CD4-positive, CD25-positive, alpha-beta regulatory T cell (primary cell): ENCODE measurements around the gene ZNF408. TPM values are rescaled to one million over a fixed set of nuclear protein-coding genes. Genes with fewer than 3 reads are reported as not detected.
A peak's percentile ranks its signal among the peaks of the same experiment; 100 is the strongest.

Experiments used
- ATAC-seq, 2 donors: fragments of 150-1000 bp; cut with Tn5 transposase; one replicate each; pipeline ENCODE4 v1.10.0; 2021; ENCODE audit warnings: low read depth in 2 of 2, moderate number of reproducible peaks in 2 of 2, moderate library complexity in 1 of 2
- DNase-seq, 3 donors: peaks; one replicate each; pipeline versions ENCODE4 v3.0.0 to v3.0.0-alpha.2; 2012 to 2022; ENCODE audit warnings: mixed read lengths in 1 of 3
- H3K27ac ChIP-seq: one replicate; pipeline ENCODE4 v1.7.0; 2013; ENCODE audit warnings: mild to moderate bottlenecking, low read length; ENCODE audit not compliant: insufficient read depth, poor library complexity, severe bottlenecking
- H3K27me3 ChIP-seq: one replicate; pipeline ENCODE4 v1.7.0; 2013; ENCODE audit warnings: low read length; ENCODE audit not compliant: control insufficient read depth, insufficient read depth
- H3K36me3 ChIP-seq: one replicate; pipeline ENCODE4 v1.7.0; 2013; ENCODE audit warnings: mild to moderate bottlenecking, low read length, moderate library complexity; ENCODE audit not compliant: control insufficient read depth, insufficient read depth
- H3K4me1 ChIP-seq: 2 replicates; pipeline ENCODE4 v1.7.0; 2013; ENCODE audit warnings: mild to moderate bottlenecking, low read length; ENCODE audit not compliant: insufficient read depth, control insufficient read depth, poor library complexity, severe bottlenecking
- H3K4me3 ChIP-seq: one replicate; pipeline ENCODE4 v1.7.0; 2013; ENCODE audit warnings: low read depth, mild to moderate bottlenecking, low read length, moderate library complexity
- H3K9me3 ChIP-seq, 2 experiments: 1 replicate in 1 of 2; 2 replicates in 1 of 2; pipeline ENCODE4 v1.7.0; 2013; ENCODE audit warnings: low read length in 2 of 2, mild to moderate bottlenecking in 1 of 2, moderate library complexity in 1 of 2; ENCODE audit not compliant: control insufficient read depth in 2 of 2
- H3K27ac Mint-ChIP-seq, 3 donors: one replicate each; pipeline ENCODE4 v1.8.0; 2020 to 2022; ENCODE audit warnings: mild to moderate bottlenecking in 3 of 3, mixed read lengths in 3 of 3, moderate library complexity in 2 of 3
- H3K27me3 Mint-ChIP-seq: one replicate; pipeline ENCODE4 v1.8.0; 2022; ENCODE audit warnings: mild to moderate bottlenecking, mixed read lengths
- H3K36me3 Mint-ChIP-seq: one replicate; pipeline ENCODE4 v1.8.0; 2020; ENCODE audit warnings: mixed read lengths
- H3K4me1 Mint-ChIP-seq, 4 donors: one replicate each; pipeline ENCODE4 v1.8.0; 2020 to 2022; ENCODE audit warnings: mixed read lengths in 4 of 4, mild to moderate bottlenecking in 1 of 4
- H3K4me3 Mint-ChIP-seq, 4 donors: one replicate each; pipeline ENCODE4 v1.8.0; 2020 to 2022; ENCODE audit warnings: mild to moderate bottlenecking in 4 of 4, mixed read lengths in 4 of 4, moderate library complexity in 3 of 4
- H3K9me3 Mint-ChIP-seq, 7 donors: one replicate each; pipeline ENCODE4 v1.8.0; 2020 to 2022; ENCODE audit warnings: mixed read lengths in 7 of 7, mild to moderate bottlenecking in 3 of 7, moderate library complexity in 2 of 7
- polyA plus RNA-seq, 4 donors: library from polyadenylated mRNA; unstranded; fragments of 300-500 nt; fragmentation: Illumina TruSeq; gene quantifications; one replicate each; pipeline ENCODE4 v1.2.3, GENCODE V29; 2021
- total RNA-seq: library from RNA; stranded (reverse); gene quantifications from one replicate; pipeline ENCODE4 v1.2.3, GENCODE V29; 2022

ZNF408 gene
- total and polyA plus RNA-seq, 5 donors from 2014 or later = 6.3 to 12.9 (median 8.4) TPM

- H3K36me3 Mint-ChIP-seq = peaks cover 49% of the 10 kb centered on the region
- H3K27ac Mint-ChIP-seq = peak overlapping the region in 1 of 3 donors; percentile 39
- Histone ChIP-seq H3K36me3 (peaks cover 56% of the 10 kb centered on the region), H3K9me3 (no peaks in the 10 kb centered on the region), H3K27me3 (no peaks in the 10 kb centered on the region), H3K4me3 (no peak overlapping the region), H3K4me1 (no peaks in the 10 kb centered on the region), H3K27ac (no peak overlapping the region)
- no peaks in the 10 kb centered on the region for H3K9me3 Mint-ChIP-seq
- H3K4me1 Mint-ChIP-seq = no peaks in the 10 kb centered on the region
- ATAC-seq = no peak
- no peaks in the 10 kb centered on the region for H3K27me3 Mint-ChIP-seq
- DNase-seq = no peak
- H3K4me3 Mint-ChIP-seq = no peak overlapping the region
These were observed 43.0 kb downstream of the ZNF408 start for GRCh38 chr11:46743693-46744339.

- H3K36me3 ChIP-seq = peaks cover 66% of the 10 kb centered on the region
- no peak for ATAC-seq
These were observed 44.5 kb downstream of the ZNF408 start for GRCh38 chr11:46745328-46745727.

GRCh38 chr11:46745995-46746394, 45.2 kb downstream of the ZNF408 start:
- H3K4me1 Mint-ChIP-seq = no peaks in the 10 kb centered on the region
- H3K36me3 Mint-ChIP-seq = peaks cover 63% of the 10 kb centered on the region
- no peaks in the 10 kb centered on the region for H3K9me3 Mint-ChIP-seq
- no peak overlapping the region for H3K4me3 ChIP-seq
- H3K4me1 ChIP-seq = no peaks in the 10 kb centered on the region
- H3K27me3 Mint-ChIP-seq = no peaks in the 10 kb centered on the region
- peaks cover 72% of the 10 kb centered on the region for H3K36me3 ChIP-seq
- H3K4me3 Mint-ChIP-seq = no peak overlapping the region
- DNase-seq (no peak), ATAC-seq (no peak)
- no peak overlapping the region for H3K27ac ChIP-seq
- H3K27ac Mint-ChIP-seq = peak overlapping the region in 2 of 3 donors; percentile 36 to 97
- no peaks in the 10 kb centered on the region for H3K27me3 ChIP-seq
- H3K9me3 ChIP-seq = no peaks in the 10 kb centered on the region

More at GRCh38 chr11:46745328-46745727, 44.5 kb downstream of the ZNF408 start:
- Histone ChIP-seq H3K9me3 (no peaks in the 10 kb centered on the region), H3K4me1 (no peaks in the 10 kb centered on the region), H3K27me3 (no peaks in the 10 kb centered on the region), H3K27ac (no peak overlapping the region), H3K4me3 (no peak overlapping the region)
- Mint-ChIP-seq H3K4me3 (no peak overlapping the region), H3K27me3 (no peaks in the 10 kb centered on the region), H3K27ac (peak overlapping the region in 2 of 3 donors; percentile 15 to 97), H3K36me3 (peaks cover 56% of the 10 kb centered on the region), H3K9me3 (no peaks in the 10 kb centered on the region), H3K4me1 (no peaks in the 10 kb centered on the region)
- DNase-seq = no peak

GRCh38 chr11:46747150-46747549, 46.3 kb downstream of the ZNF408 start:
- H3K36me3 ChIP-seq = peaks cover 78% of the 10 kb centered on the region
- no peaks in the 10 kb centered on the region for H3K9me3 Mint-ChIP-seq

More at GRCh38 chr11:46747150-46747549, 46.3 kb downstream of the ZNF408 start:
- Mint-ChIP-seq H3K27me3 (no peaks in the 10 kb centered on the region), H3K27ac (no peak overlapping the region), H3K36me3 (peaks cover 65% of the 10 kb centered on the region), H3K4me1 (no peaks in the 10 kb centered on the region), H3K4me3 (peak overlapping the region in 1 of 4 donors; percentile 24)
- no peaks in the 10 kb centered on the region for H3K27me3 ChIP-seq
- H3K4me3 ChIP-seq = no peak overlapping the region
- H3K9me3 ChIP-seq = no peaks in the 10 kb centered on the region
- no peak overlapping the region for H3K27ac ChIP-seq
- DNase-seq (no peak), ATAC-seq (no peak)
- H3K4me1 ChIP-seq = no peaks in the 10 kb centered on the region

Other genes with a start within 250 kb of the ZNF408 start
- gene AMBRA1, start 107.0 kb upstream of the ZNF408 start, total RNA-seq = 61.0 TPM
- 10 to 100 TPM in 3 of 4 donors, 1 to 10 TPM in 1; 8.2 to 18.3 (median 12.0) TPM for gene AMBRA1, start 107.0 kb upstream of the ZNF408 start, polyA plus RNA-seq
- gene HARBI1, start 83.8 kb upstream of the ZNF408 start, total RNA-seq = 19.2 TPM
- gene HARBI1, start 83.8 kb upstream of the ZNF408 start, polyA plus RNA-seq = 10 to 100 TPM in 2 of 4 donors, 1 to 10 TPM in 2; 8.4 to 13.9 (median 9.4) TPM
- gene ATG13, start 83.5 kb upstream of the ZNF408 start, total RNA-seq = 135 TPM
- gene ATG13, start 83.5 kb upstream of the ZNF408 start, polyA plus RNA-seq = 10 to 100 TPM; 69.0 to 88.8 (median 76.8) TPM
- 72.5 TPM for gene ARHGAP1, start 412 bp upstream of the ZNF408 start, total RNA-seq
- gene ARHGAP1, start 412 bp upstream of the ZNF408 start, polyA plus RNA-seq = 10 to 100 TPM; 46.6 to 63.6 (median 51.1) TPM
- gene F2, start 18.2 kb downstream of the ZNF408 start, total RNA-seq = not detected
- not detected for gene F2, start 18.2 kb downstream of the ZNF408 start, polyA plus RNA-seq
- 45.4 TPM for gene CKAP5, start 145.2 kb downstream of the ZNF408 start, total RNA-seq
- 10 to 100 TPM in 3 of 4 donors, 1 to 10 TPM in 1; 8.7 to 14.1 (median 12.2) TPM for gene CKAP5, start 145.2 kb downstream of the ZNF408 start, polyA plus RNA-seq
- 0.05 TPM for gene LRP4, start 217.5 kb downstream of the ZNF408 start, total RNA-seq
- gene LRP4, start 217.5 kb downstream of the ZNF408 start, polyA plus RNA-seq = not detected
- gene CSTPP1, start 235.7 kb downstream of the ZNF408 start, total RNA-seq = 15.5 TPM
- gene CSTPP1, start 235.7 kb downstream of the ZNF408 start, polyA plus RNA-seq = 10 to 100 TPM; 15.1 to 18.3 (median 15.6) TPM